HepG2 (cell line): ENCODE measurements around the gene INPP5E. TPM values are rescaled to one million over a fixed set of nuclear protein-coding genes. Genes with fewer than 3 reads are reported as not detected.

Experiments
- AFF4 ChIP-seq: sonication (generic); formaldehyde crosslinking; IDR thresholded peaks from 2 replicates; pipeline ENCODE4 v1.4.0; 2020; ENCODE audit warnings: missing genetic modification reagents
- DMTF1 ChIP-seq: sonication (generic); formaldehyde crosslinking; IDR thresholded peaks from 2 replicates; pipeline ENCODE4 v1.4.0; 2020; ENCODE audit warnings: mild to moderate bottlenecking, missing genetic modification reagents
- HNF4G ChIP-seq, 2 experiments: sonication (generic) in 1 of 2; formaldehyde crosslinking in 1 of 2; IDR thresholded peaks; 2 replicates each; pipeline versions ENCODE4 v1.4.0 to v1.6.1; 2011 to 2020; ENCODE audit warnings: borderline replicate concordance in 2 of 2, low read depth in 2 of 2, mild to moderate bottlenecking in 2 of 2, low read length in 1 of 2, missing genetic modification reagents in 1 of 2, moderate library complexity in 1 of 2
- IRF2 ChIP-seq: IDR thresholded peaks from 2 replicates; pipeline ENCODE4 v1.6.1; 2018; ENCODE audit warnings: missing genetic modification reagents, missing compliant biosample characterization
- IRF9 ChIP-seq: sonication (generic); formaldehyde crosslinking; IDR thresholded peaks from 2 replicates; pipeline ENCODE4 v1.8.0; 2022; ENCODE audit warnings: missing genetic modification reagents, mild to moderate bottlenecking, borderline replicate concordance
- KLF16 ChIP-seq, 2 experiments: sonication (generic) in 1 of 2; formaldehyde crosslinking in 1 of 2; IDR thresholded peaks; 2 replicates each; pipeline versions ENCODE4 v1.6.1 to v1.8.0; 2016 to 2023; ENCODE audit warnings: missing genetic modification reagents in 2 of 2, missing compliant biosample characterization in 1 of 2
- MAX ChIP-seq: IDR thresholded peaks from 2 replicates; pipeline ENCODE4 v1.6.1; 2012; ENCODE audit warnings: inconsistent platforms
- THAP8 ChIP-seq: sonication (generic); formaldehyde crosslinking; IDR thresholded peaks from 2 replicates; pipeline ENCODE4 v1.5.1; 2020; ENCODE audit warnings: missing genetic modification reagents, mild to moderate bottlenecking, borderline replicate concordance
- TRAFD1 ChIP-seq: sonication (generic); formaldehyde crosslinking; IDR thresholded peaks from 2 replicates; pipeline ENCODE4 v1.5.1; 2020; ENCODE audit warnings: missing genetic modification reagents, mild to moderate bottlenecking, borderline replicate concordance
- USF2 ChIP-seq, 2 experiments: sonication (generic) in 1 of 2; formaldehyde crosslinking in 1 of 2; IDR thresholded peaks; 2 replicates each; pipeline versions ENCODE4 v1.5.1 to v1.6.1; 2011 to 2020; ENCODE audit warnings: borderline replicate concordance in 1 of 2, low read depth in 1 of 2, low read length in 1 of 2, mild to moderate bottlenecking in 1 of 2, missing genetic modification reagents in 1 of 2, moderate library complexity in 1 of 2
- ZNF260 ChIP-seq: sonication (generic); formaldehyde crosslinking; IDR thresholded peaks from 2 replicates; pipeline ENCODE4 v1.4.0; 2020; ENCODE audit warnings: missing genetic modification reagents, low read depth, mild to moderate bottlenecking, borderline replicate concordance
- ZNF629 ChIP-seq: sonication (generic); formaldehyde crosslinking; conservative IDR thresholded peaks from 2 replicates; pipeline ENCODE4 v1.5.0; 2020; ENCODE audit warnings: missing genetic modification reagents
- polyA plus RNA-seq, 8 experiments: library from polyadenylated mRNA; depleted of rRNA in 3 of 8; stranded (reverse) in 7 of 8; unstranded in 1 of 8; fragments of >200 nt; fragmentation: Illumina TruSeq in 4 of 8; extraction: Trizol in 4 of 8; gene quantifications; 2 replicates each; pipeline versions ENCODE4 v1.2.1 to v1.2.3, GENCODE V29; 2011 to 2016; ENCODE audit warnings: low read depth in 4 of 8, missing spikeins in 1 of 8, mixed read lengths in 1 of 8; ENCODE audit not compliant: insufficient read depth in 1 of 8
- total RNA-seq, 5 experiments: library from RNA; depleted of rRNA; stranded (reverse); fragments of >200 nt; fragmentation: Illumina TruSeq; extraction: Trizol; gene quantifications; 2 replicates each; pipeline ENCODE4 v1.2.3, GENCODE V29; 2016; ENCODE audit warnings: low read depth in 1 of 5

INPP5E gene
- total and polyA plus RNA-seq, 2 of the 13 experiments (the other 11 are each of a cell fraction or from before 2014, with no cell fraction given) = 5.5 TPM

- TF ChIP-seq IRF9 (no peak), KLF16 (CRISPR knock-in tag; IDR thresholded peaks at IDR 0.05) (no peak), ZNF260 (CRISPR knock-in tag) (no peak), DMTF1 (CRISPR knock-in tag) (no peak), USF2 (IDR thresholded peaks at IDR 0.05; ENCODE audit: low read depth, low read length) (no peak), USF2 (CRISPR knock-in tag; IDR thresholded peaks at IDR 0.05; ENCODE audit: borderline replicate concordance) (no peak), AFF4 (CRISPR knock-in tag) (no peak), IRF2 (CRISPR knock-in tag) (no peak), THAP8 (no peak), HNF4G (IDR thresholded peaks at IDR 0.05; ENCODE audit: borderline replicate concordance, low read depth, low read length) (no peak), HNF4G (CRISPR knock-in tag; IDR thresholded peaks at IDR 0.05; ENCODE audit: borderline replicate concordance, low read depth) (0 out of 2 replicates have a peak, but pooled peaks have one; percentile 17), TRAFD1 (CRISPR knock-in tag) (no peak), ZNF629 (no peak), MAX (0 out of 2 replicates have a peak, but pooled peaks have one; percentile 50)
Observed at GRCh38 chr9:136485049-136486045, 45.7 kb upstream of the INPP5E start (continued).
